WERI-Rb-1 (cell line): ENCODE results near the gene GRAMD1B.

Experiments used
- DNase-seq: peaks from one replicate; pipeline ENCODE4 v3.0.0-alpha.2; 2020
- H3K27ac ChIP-seq: fragments of 250-450 bp; sonication (Bioruptor Pico); 2 replicates; pipeline ENCODE4 v1.5.1; 2020; ENCODE audit warnings: mild to moderate bottlenecking, moderate library complexity
- H3K27me3 ChIP-seq: fragments of 250-450 bp; sonication (Bioruptor Pico); 2 replicates; pipeline ENCODE4 v1.5.1; 2021; ENCODE audit warnings: mild to moderate bottlenecking, low read depth, moderate library complexity; ENCODE audit not compliant: insufficient read depth, severe bottlenecking
- H3K36me3 ChIP-seq: fragments of 250-450 bp; sonication (Bioruptor Pico); 2 replicates; pipeline ENCODE4 v1.5.1; 2020; ENCODE audit warnings: mild to moderate bottlenecking, moderate library complexity
- H3K4me3 ChIP-seq: 2 replicates; pipeline ENCODE4 v1.5.1; 2011; ENCODE audit warnings: low read depth, mild to moderate bottlenecking, control low read depth, low read length
- H3K9me3 ChIP-seq: fragments of 250-450 bp; sonication (Bioruptor Pico); 2 replicates; pipeline ENCODE4 v1.5.1; 2021; ENCODE audit warnings: mild to moderate bottlenecking, moderate library complexity; ENCODE audit not compliant: severe bottlenecking
- CTCF ChIP-seq: IDR thresholded peaks from 2 replicates; pipeline ENCODE4 v1.5.1; 2011; ENCODE audit warnings: low read depth, mild to moderate bottlenecking, control low read depth, inconsistent platforms, low read length

Gene GRAMD1B

DNA sequence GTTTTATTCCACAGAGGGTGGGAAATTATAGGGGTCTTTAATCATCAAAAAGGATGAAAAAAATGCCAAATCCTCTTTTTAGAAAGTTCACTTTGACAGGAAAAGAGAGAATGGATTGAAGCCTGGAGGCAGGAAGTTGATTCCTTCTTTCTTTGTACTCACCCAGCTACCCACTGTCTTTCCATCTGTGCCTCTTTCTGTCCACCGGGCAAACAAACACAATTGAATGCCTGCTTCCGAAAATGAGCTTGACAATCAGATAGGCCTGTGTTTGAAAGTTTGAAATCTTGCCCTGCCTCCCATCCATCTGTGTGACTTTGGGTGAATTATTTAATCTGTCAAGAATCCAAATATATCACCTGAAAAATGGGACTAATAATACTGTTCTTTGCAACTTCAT, 143.2 kb downstream of the GRAMD1B start:
- Histone ChIP-seq H3K27ac (no peak overlapping the region), H3K36me3 (peaks cover 3% of the 10 kb centered on the region), H3K27me3 (no peaks in the 10 kb centered on the region), H3K9me3 (no peaks in the 10 kb centered on the region), H3K4me3 (no peak overlapping the region)
- no peak for DNase-seq
- TF ChIP-seq CTCF: no peak

GRCh38 chr11:123575441-123575840, 145.4 kb downstream of the GRAMD1B start:
- H3K27me3 ChIP-seq: no peaks in the 10 kb centered on the region
- TF ChIP-seq CTCF: no peak
- DNase-seq: no peak
- no peak overlapping the region for H3K4me3 ChIP-seq
- H3K9me3 ChIP-seq: no peaks in the 10 kb centered on the region
- H3K36me3 ChIP-seq: peaks cover 13% of the 10 kb centered on the region
- H3K27ac ChIP-seq: no peak overlapping the region

- no peak for DNase-seq
- H3K9me3 ChIP-seq: no peaks in the 10 kb centered on the region
- no peak for TF ChIP-seq CTCF
Measured at GRCh38 chr11:123576082-123576481, 146.0 kb downstream of the GRAMD1B start.

DNA sequence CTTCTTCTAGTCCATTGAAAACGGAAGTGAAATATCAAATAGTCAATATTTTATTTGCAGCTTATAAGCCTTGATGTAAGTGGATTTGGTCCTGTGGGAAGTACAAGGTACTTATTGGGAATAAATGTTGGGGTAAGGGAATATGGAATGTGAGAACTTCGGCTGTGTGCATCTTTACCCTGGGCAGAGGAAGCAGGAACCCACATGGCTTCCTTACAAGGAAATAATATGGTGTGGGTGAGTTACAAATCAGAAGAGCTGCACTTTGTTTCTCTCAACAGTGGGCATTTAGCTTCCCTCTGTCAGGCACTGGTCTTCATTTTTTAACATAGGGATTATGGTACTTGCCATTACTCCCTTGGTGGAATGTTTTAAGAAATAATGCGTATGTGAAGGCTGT, 146.4 kb downstream of the GRAMD1B start:
- H3K4me3 ChIP-seq: no peak overlapping the region
- H3K27ac ChIP-seq: peak overlapping the region; percentile 4; the same call in 1 of the 2 replicates
- H3K27me3 ChIP-seq: no peaks in the 10 kb centered on the region
- DNase-seq: no peak
- TF ChIP-seq CTCF: no peak
- H3K9me3 ChIP-seq: no peaks in the 10 kb centered on the region
- H3K36me3 ChIP-seq: peaks cover 13% of the 10 kb centered on the region

More at GRCh38 chr11:123576082-123576481, 146.0 kb downstream of the GRAMD1B start:
- H3K4me3 ChIP-seq: no peak overlapping the region
- H3K36me3 ChIP-seq: peaks cover 13% of the 10 kb centered on the region
- no peaks in the 10 kb centered on the region for H3K27me3 ChIP-seq
- H3K27ac ChIP-seq: no peak overlapping the region

DNA sequence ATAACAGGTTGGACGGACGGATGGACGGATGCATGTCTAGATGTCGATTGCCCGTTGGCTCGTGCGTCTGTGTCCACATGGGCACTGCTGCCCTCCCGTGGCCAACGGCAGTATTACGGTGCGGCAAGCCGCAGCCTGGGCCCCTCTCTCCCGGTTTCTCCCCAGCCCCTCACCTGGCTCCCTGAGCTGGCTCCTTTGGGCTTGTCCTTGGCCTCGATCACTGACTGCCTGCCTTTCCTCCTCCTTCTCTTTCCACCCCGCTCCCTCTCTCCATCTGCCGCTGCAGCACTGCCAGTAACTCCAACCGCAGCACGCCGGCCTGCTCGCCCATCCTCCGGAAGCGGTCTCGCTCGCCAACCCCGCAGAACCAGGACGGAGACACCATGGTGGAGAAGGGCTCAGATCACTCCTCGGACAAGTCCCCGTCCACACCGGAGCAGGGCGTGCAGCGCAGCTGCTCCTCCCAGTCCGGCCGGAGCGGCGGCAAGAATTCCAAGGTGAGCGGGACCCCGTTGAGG, 147.1 kb downstream of the GRAMD1B start:
- H3K27ac ChIP-seq: peak overlapping the region; percentile 4; the same call in 1 of the 2 replicates
- peak; percentile 85 for DNase-seq
- no peak overlapping the region for H3K4me3 ChIP-seq
- H3K36me3 ChIP-seq: peaks cover 14% of the 10 kb centered on the region
- no peaks in the 10 kb centered on the region for H3K9me3 ChIP-seq
- TF ChIP-seq CTCF: peak; percentile 98
- H3K27me3 ChIP-seq: no peaks in the 10 kb centered on the region
